OCI-LY1 (cell line): Measurements from ENCODE around the gene SCAMP5.
A peak's percentile ranks its signal among the peaks of the same experiment; 100 is the strongest.

ENCODE experiments used
- H2AFZ ChIP-seq: fragments of 200-600 bp; sonication (generic), shearing (Covaris generic); 2 replicates; pipeline ENCODE4 v1.6.0; 2014; ENCODE audit warnings: antibody characterized with exemption, mild to moderate bottlenecking, low read length
- H3F3A ChIP-seq: fragments of 200-600 bp; sonication (generic), shearing (Covaris generic); 2 replicates; pipeline ENCODE4 v1.6.0; 2014; ENCODE audit warnings: mild to moderate bottlenecking, antibody characterized with exemption, low read length, moderate library complexity; ENCODE audit not compliant: insufficient read depth
- H3K27ac ChIP-seq: fragments of 200-600 bp; sonication (generic); 2 replicates; pipeline ENCODE4 v1.5.1; 2014; ENCODE audit warnings: low read length, mixed run types, mild to moderate bottlenecking, low read depth; ENCODE audit not compliant: poor library complexity, severe bottlenecking
- H3K27me3 ChIP-seq: fragments of 200-600 bp; sonication (generic); 2 replicates; pipeline ENCODE4 v1.6.0; 2014; ENCODE audit warnings: antibody characterized with exemption, mild to moderate bottlenecking, low read length, moderate library complexity; ENCODE audit not compliant: insufficient read depth
- H3K36me3 ChIP-seq: fragments of 200-600 bp; sonication (generic); 2 replicates; pipeline ENCODE4 v1.6.1; 2014; ENCODE audit warnings: mild to moderate bottlenecking, antibody characterized with exemption, low read length, moderate library complexity, mixed read lengths; ENCODE audit not compliant: insufficient read depth
- H3K4me1 ChIP-seq: fragments of 200-600 bp; sonication (generic); 2 replicates; pipeline ENCODE4 v1.5.1; 2014; ENCODE audit warnings: mild to moderate bottlenecking, low read length, moderate library complexity; ENCODE audit not compliant: insufficient read depth, severe bottlenecking
- H3K4me2 ChIP-seq: fragments of 200-600 bp; sonication (generic), shearing (Covaris generic); 2 replicates; pipeline ENCODE4 v1.6.1; 2014; ENCODE audit warnings: low read length
- H3K4me3 ChIP-seq: fragments of 200-600 bp; sonication (generic); 2 replicates; pipeline ENCODE4 v1.5.1; 2014; ENCODE audit warnings: low read length, low read depth, mild to moderate bottlenecking, mixed read lengths; ENCODE audit not compliant: poor library complexity, severe bottlenecking
- H3K79me2 ChIP-seq: fragments of 200-600 bp; shearing (Covaris generic); 2 replicates; pipeline ENCODE4 v1.6.1; 2016; ENCODE audit warnings: mixed run types, low read length, mixed read lengths; ENCODE audit not compliant: insufficient read depth
- H3K9ac ChIP-seq: fragments of 200-600 bp; sonication (generic), shearing (Covaris generic); 2 replicates; pipeline ENCODE4 v1.6.1; 2014; ENCODE audit warnings: mild to moderate bottlenecking, low read length, mixed read lengths
- H3K9me2 ChIP-seq: fragments of 200-600 bp; sonication (generic), shearing (Covaris generic); 2 replicates; pipeline ENCODE4 v1.6.1; 2014; ENCODE audit warnings: low read depth, mild to moderate bottlenecking, low read length, mixed read lengths
- H3K9me3 ChIP-seq: fragments of 200-600 bp; shearing (Covaris generic); 2 replicates; pipeline ENCODE4 v1.6.1; 2014; ENCODE audit warnings: low read length, mixed read lengths
- H4K20me1 ChIP-seq: fragments of 200-600 bp; sonication (generic), shearing (Covaris generic); 2 replicates; pipeline ENCODE4 v1.6.0; 2016; ENCODE audit warnings: mild to moderate bottlenecking, low read length; ENCODE audit not compliant: insufficient read depth
- EZH2 ChIP-seq: fragments of 200-600 bp; sonication (generic), shearing (Covaris generic); IDR thresholded peaks from 2 replicates; pipeline ENCODE4 v1.8.0; 2017; ENCODE audit warnings: borderline replicate concordance, mixed run types, mild to moderate bottlenecking, antibody characterized with exemption, low read length, moderate library complexity, mixed read lengths
- TF ChIP-seq, protein P1 (sequence below): fragments of 200-600 bp; sonication (generic), shearing (Covaris generic); IDR thresholded peaks from 2 replicates; pipeline ENCODE4 v1.5.1; 2017; ENCODE audit warnings: mild to moderate bottlenecking, antibody characterized with exemption, low read length, moderate library complexity, mixed read lengths

Gene SCAMP5

DNA sequence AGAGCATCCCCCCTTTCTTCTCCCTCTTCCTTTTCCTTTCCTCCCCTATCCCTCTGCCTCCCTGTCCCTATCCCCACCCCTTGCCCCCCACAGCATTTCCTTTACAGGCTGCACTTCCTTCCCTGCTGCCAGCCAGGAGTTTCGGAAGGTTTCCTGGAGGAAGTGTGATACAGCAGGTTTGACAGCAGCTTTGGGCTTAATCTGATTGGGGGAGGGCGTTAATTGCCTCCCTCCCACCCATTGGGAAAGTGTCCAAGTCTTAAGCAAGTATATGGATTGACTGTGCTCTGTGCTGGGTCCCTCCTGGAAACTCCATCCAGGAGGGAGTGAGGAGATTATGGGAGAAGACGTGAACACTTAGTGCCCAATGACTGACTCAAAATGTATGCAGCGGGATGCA is 1.8 kb downstream of the SCAMP5 start:
- Histone ChIP-seq H2AFZ (no peak overlapping the region), H3K27me3 (no peaks in the 10 kb centered on the region), H3F3A (no peaks in the 10 kb centered on the region), H3K4me3 (peak overlapping the region; percentile 94), H3K9ac (peak overlapping the region; percentile 92; the same call in 1 of the 2 replicates), H3K4me2 (peak overlapping the region; percentile 67), H3K9me3 (no peaks in the 10 kb centered on the region), H3K36me3 (peaks cover 16% of the 10 kb centered on the region), H3K27ac (peak overlapping the region; percentile 58), H4K20me1 (no peaks in the 10 kb centered on the region), H3K79me2 (no peaks in the 10 kb centered on the region), H3K4me1 (peaks cover 37% of the 10 kb centered on the region), H3K9me2 (no peaks in the 10 kb centered on the region)
- no peak for TF ChIP-seq EZH2
- TF ChIP-seq, protein P1, sequence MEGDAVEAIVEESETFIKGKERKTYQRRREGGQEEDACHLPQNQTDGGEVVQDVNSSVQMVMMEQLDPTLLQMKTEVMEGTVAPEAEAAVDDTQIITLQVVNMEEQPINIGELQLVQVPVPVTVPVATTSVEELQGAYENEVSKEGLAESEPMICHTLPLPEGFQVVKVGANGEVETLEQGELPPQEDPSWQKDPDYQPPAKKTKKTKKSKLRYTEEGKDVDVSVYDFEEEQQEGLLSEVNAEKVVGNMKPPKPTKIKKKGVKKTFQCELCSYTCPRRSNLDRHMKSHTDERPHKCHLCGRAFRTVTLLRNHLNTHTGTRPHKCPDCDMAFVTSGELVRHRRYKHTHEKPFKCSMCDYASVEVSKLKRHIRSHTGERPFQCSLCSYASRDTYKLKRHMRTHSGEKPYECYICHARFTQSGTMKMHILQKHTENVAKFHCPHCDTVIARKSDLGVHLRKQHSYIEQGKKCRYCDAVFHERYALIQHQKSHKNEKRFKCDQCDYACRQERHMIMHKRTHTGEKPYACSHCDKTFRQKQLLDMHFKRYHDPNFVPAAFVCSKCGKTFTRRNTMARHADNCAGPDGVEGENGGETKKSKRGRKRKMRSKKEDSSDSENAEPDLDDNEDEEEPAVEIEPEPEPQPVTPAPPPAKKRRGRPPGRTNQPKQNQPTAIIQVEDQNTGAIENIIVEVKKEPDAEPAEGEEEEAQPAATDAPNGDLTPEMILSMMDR, result no peak

DNA sequence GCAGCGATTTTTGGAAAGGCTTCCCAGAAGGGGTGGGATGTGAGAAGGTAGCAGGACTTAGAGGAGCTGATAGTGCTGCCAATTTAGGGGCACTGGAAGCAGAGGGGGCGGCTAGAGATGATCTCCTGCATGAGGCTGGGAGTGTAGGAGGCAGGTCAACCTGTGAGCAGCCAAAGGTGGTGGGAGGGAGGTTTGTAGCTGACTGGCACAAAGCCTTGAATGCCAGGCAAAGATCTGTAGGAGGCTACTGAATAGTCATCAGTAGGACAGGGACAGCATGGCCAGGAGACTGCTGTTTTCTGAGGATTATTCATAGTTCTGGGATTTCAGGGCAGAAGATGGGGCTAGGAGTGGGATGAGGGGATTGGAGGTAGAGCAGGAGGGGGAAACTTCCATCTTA is 2.2 kb downstream of the SCAMP5 start:
- Histone ChIP-seq H3K27ac (peak overlapping the region; percentile 58), H3K9ac (no peak overlapping the region), H4K20me1 (no peaks in the 10 kb centered on the region), H3K79me2 (no peaks in the 10 kb centered on the region), H3K36me3 (peaks cover 16% of the 10 kb centered on the region), H2AFZ (no peak overlapping the region), H3K9me3 (no peaks in the 10 kb centered on the region), H3K27me3 (no peaks in the 10 kb centered on the region), H3K4me2 (peak overlapping the region; percentile 67; the same call in 1 of the 2 replicates), H3K4me3 (peak overlapping the region; percentile 94), H3K9me2 (no peaks in the 10 kb centered on the region), H3F3A (no peaks in the 10 kb centered on the region), H3K4me1 (peaks cover 37% of the 10 kb centered on the region)
- TF ChIP-seq, protein P1, result no peak
- no peak for TF ChIP-seq EZH2

DNA sequence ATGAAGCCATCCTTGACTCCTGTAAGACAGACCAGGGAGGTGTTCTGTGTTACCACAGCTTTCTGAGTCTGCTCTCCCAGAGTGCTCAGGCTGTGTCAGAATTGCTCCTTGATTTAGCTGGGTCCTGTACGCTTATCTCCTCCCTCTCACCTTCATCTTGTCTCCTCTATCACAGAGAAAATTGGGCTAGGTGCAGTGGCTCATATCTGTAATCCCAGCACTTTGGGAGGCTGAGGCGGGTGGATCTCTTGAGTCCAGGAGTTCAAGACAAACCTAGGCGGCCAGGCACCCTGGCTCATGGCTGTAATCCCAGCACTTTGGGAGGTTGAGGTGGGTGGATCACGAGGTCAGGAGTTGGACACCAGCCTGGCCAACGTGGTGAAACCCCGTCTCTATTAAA is 5.9 kb downstream of the SCAMP5 start:
- Histone ChIP-seq H3K4me3 (no peak overlapping the region), H3K9me3 (no peaks in the 10 kb centered on the region), H3F3A (no peaks in the 10 kb centered on the region), H3K79me2 (no peaks in the 10 kb centered on the region), H3K27me3 (no peaks in the 10 kb centered on the region), H3K9ac (no peak overlapping the region), H3K9me2 (no peaks in the 10 kb centered on the region), H4K20me1 (no peaks in the 10 kb centered on the region), H3K27ac (no peak overlapping the region), H3K36me3 (peaks cover 23% of the 10 kb centered on the region), H3K4me1 (peaks cover 32% of the 10 kb centered on the region), H3K4me2 (no peak overlapping the region), H2AFZ (no peak overlapping the region)
- TF ChIP-seq, protein P1, result no peak
- no peak for TF ChIP-seq EZH2
